Kidney tubule cell (primary cell): ENCODE data around the gene SPON2.

Experiments used
- DNase-seq: peaks from one replicate; pipeline ENCODE4 v3.0.0-alpha.2; 2018; ENCODE audit warnings: low spot score

The SPON2 gene

DNA sequence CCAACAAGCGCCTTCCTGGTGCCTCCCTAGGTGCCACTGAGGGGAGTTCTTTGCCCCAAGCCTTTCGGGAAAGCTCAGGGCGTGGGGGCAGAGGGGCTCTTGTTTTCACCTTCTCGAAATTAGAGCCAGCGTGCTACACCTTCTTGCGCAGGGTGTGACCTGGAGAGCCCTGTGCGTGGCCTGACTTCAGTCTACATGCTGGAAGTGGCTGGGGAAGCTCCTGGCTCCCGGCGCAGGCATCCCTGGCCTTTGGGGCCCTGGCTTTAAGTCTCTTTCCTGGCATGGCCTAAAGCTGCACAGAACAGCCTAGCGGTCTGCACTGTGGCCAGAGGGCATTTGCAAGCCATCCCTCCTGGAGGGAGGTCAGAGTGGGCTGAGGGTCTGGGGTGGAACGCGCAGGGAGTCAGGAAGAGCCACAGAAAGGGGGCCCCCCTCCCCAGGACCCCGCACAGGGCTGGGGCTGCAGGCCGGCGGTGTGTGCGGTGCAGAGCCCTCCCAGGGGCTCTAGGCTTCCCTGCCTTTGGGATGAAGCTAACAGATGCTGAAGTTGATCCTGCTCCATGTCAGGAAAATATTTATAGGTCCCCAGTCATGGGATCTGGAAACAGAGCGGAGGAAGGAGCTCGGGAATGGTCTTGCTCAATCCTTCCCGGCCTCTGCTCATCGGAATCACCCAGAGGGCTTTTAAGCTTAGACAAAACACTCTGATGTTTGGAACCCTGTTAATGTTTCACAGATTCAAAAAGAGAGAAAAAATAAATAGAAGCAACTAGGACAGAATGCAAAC, 781 bp upstream of the SPON2 start:
- DNase-seq: peak; percentile 34

DNA sequence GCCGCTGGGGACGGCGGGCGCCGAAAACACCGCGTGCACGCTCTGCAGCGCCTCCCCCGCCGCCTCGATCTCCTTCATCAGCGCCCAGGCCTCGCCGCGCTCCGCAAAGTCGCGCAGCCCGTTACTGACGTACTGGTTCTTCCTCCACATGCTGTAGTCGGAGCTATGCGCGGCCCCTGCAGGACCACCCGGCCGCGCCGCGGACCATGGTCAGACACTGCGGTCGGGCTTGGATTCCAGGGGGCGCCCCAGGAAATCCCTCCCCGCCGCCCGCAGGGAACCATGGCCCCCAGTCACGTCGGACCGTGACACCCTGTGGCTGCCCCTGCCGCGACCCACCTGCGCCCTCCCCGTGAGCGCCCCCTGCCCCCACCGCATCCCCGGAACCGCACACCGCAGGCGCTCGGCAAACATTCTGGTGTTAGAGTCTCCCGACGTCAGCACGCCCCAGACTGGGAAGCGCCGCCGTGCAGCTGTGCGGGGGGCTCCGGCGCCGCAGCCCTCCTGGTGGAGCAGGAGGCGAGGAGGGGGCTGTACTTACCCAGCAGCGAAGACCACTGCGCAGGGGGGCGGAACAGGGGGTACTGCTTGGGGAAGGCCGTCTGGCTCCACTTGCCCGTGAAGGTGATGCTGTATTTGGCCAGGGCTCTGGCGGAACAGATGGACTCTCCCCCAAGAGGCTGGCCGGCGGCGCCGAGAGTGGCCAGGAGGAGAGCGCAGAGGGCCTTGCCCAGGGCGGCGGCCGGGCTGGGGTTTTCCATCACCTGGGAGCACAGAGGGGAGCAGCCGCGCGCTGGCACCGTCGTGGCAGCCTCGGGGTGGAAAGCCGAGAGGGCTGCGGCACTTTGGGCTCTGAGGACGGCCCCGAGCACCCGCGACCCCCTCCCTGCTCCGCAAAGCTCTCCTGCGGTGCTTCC, 814 bp downstream of the SPON2 start:
- DNase-seq: no peak

DNA sequence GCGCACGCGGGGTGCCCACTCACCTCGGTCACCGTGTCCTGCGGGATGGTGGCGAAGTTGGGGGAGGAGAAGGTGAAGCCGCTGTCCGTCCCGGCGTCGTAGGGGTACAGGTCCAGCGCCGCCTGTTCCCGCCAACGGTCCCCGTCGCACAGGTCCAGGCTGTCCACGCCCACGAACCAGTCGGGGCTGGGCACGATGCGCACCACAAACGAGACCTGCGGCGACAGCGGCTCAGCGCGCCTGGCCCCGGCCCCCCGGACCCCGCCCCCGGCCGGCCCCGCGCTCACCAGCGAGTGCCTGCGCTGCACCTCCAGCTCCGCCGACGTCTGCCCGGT, 1.4 kb downstream of the SPON2 start:
- no peak for DNase-seq

DNA sequence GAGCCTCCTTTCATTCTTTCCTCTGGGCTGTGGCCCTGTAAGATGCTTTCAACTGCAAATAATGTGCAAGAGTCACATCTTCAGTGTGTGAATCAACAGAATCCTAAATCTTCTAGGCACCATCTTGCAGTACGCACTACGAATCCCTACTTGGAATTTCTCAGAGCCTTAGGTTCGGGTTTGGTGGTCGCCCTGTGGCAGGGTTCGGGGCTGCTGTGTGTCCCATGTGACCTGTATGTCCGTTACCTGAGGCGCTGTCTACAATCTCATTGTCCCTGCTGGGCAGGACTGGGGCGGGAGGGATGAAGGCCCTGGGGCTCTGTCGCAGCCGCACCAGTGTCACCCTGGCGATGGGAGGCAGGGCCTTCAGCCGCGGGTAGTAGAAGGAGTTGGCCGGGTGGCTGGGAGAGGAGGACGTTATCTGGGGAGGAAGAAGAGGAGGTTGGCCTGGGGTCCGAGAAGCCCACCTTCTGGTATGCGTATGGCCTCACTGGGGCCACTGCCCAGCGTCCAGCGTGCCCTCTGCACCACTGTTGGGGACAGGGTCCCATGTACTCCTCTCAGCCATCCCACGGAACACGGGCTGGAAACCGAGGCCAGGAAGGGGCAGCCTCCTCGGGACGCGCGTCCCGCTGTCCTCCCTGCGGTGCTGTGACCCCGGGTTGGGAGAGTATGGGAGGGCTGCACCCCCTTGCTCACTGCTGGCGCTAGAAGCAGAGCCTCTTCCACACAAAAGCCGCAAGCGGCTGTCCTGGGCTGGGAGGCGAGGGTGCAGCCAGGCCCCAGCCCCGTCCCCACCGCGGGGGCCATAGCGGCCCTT, 2.0 kb downstream of the SPON2 start:
- no peak for DNase-seq

DNA sequence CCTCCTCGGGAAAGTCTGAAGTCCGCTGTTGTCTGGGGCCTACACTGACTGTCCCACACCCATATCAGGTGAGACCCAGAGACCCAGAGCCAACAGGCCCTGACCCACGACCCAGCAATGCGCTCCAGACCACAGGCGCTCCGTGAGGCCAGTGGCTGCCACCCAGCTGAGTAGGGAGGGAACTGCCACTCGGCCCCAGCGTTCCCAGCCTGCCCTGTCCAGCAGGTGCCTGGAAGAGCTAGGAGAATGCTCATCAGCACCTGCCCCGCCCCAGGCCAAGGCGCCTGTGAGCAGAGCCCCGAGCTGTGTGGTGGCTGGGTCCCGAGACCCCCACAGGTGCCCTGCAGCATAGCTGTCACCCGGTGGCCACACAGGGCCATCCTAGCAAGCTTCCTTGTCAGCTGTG, 2.7 kb downstream of the SPON2 start:
- no peak for DNase-seq

DNA sequence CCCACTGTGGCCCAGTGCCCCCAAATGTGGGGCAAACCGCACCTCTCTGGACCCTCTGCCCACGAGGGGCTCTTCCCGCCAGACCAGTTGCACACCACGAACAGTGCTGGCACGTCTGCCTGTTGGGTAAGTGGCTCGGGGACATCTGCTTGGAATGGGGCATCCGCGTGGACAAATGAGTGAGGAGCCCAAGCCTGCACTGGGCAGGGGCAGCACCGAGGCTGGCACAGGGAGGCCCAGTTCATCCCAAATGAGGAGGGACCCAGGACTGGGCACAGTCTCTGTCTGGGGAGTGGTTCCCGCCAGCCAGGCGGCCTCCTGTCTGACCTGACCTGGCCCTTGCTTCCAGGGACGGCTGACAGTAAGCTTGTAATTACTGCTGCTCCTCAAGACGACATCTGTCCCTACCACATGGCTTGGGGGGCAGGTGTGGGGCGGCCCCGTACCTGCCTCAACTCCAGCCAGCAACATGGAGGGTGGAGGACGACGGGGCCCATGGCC, 3.2 kb downstream of the SPON2 start:
- DNase-seq: no peak

DNA sequence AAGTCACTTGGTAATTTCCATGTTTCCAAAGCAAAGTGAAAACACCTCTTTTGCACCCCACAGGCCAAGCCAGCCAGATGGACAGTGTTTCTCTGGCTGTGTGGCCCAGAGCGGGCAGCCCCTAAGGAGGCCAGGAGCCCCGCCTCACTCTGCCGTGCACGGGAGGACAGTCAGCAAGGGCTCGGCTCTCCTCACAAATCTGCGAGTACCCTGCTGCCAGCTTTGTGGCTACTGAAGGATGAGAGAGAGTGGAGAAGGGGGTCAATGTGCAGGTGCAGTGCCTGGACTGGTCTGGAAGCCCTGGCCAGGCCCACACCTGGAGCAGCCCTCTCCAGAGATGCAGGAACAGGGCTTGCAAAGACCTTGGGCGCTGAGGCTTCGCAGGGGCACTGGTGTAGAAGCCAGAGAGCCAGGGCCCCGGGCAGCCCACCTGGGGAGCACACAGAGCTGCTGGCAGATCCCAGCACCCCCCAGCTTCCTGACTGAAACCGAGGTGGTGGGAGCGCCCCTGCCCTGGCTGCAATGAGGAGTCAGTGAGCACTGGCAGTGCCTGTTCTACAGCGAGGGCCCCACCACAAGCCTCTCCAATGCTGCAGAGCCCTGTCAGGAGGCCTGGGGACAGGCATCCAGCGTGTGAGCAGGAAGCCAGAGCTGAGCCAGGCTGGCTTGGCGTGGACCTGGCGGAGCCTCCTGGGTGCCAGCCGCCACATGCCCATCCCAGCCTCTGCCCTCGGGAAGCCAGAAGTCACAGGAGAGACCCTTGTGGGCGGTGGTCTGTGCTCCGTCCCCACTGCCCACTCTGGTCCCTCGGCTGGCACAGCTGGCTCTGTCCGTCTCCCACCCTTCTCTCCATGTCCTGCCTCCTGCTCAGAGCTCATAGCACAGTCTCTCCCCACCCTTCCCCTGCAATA, 3.9 kb downstream of the SPON2 start:
- no peak for DNase-seq

DNA sequence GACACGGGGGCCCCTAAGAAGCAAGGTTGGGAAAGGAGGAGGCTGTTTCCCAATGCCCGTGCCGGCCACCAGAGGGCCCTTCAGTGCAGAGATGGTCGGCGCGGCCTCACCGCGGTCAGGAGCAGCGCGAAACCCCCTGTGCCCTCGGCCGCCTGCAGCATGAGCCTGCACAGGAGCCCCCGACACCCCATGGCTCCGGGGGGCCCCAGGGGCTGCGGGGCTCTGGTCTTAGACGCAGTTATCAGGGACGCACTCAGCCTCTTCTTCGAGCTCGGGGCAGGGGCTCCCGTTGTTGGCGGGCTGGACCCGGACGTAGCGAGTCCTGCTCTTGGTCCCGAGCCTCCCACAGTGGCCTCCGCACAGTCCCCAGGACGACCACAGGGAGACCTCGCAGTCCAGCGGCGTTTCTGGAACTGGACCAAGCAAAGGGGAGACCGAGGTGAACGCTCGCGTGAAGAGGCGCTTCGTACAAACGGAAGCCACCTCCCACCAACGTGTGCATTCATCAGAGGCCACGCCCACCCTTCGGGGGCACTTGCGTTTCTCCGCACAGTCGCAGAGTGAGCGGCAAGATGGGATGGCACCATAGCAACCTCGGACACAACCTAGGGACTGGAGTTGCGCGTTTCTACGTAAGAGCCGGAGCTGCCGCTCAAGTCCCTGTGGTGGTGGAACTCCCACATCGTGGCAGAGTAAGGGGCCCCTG, 5.0 kb downstream of the SPON2 start:
- peak; percentile 65 for DNase-seq

DNA sequence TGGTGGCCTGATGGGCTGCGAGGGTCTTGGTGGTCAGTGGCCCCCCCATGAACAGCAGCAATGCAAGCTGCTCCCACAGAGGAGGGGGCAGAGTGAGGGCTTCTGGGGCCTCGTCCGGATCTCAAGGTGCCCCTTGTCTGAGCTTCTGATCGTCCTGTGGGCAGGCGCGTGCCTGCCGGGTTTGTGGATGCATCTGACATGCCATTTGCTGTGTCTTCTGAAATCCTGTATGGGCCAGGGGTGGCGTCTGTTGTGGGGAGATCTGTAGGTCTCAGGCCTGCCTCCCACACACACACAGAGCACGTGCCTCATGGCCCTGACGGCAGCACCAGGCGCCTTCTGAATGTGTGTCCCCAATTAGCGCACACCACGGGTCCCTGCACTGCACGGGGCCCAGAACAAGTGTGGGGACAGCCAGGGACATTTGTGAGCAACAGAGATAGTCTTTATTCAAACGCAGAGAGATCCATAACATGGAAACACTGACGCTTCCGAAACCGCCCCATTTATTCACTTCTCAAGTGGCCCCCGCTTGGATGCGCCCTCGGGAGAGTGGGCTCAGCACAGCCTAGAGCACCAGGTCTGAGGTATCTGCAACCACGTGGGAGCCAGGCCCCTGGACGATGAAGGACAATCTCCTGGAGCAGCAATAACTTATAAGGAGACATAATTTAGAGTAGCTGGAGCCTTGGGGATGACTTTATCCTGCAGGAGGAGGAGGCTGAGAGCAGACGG, 5.7 kb downstream of the SPON2 start:
- DNase-seq: no peak

DNA sequence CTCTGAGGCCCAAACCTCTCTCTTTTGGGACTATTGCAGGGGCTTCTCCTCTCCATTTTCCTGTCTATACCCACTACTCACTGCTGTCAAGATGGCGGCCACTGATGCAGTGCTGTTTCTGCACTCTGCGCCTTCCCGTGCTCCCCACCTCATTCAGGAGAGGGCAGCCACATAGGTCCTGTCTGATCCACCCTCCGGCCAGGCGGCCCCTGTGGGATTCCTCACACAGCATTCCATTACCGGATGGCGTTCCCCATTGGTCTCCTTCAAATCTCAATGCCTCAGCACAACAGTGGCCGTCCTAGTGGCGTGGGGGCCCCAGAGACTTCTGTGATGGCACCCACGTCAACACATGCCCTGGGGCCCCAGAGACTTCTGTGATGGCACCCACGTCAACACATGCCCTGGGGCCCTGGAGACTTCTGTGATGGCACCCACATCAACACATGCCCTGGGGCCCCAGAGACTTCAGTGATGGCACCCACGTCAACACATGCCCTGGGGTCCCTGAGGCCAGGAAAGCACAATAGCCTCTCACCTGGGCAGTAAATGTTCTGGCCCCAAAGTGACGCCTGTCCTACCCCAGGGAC, 7.3 kb downstream of the SPON2 start:
- DNase-seq: no peak

DNA sequence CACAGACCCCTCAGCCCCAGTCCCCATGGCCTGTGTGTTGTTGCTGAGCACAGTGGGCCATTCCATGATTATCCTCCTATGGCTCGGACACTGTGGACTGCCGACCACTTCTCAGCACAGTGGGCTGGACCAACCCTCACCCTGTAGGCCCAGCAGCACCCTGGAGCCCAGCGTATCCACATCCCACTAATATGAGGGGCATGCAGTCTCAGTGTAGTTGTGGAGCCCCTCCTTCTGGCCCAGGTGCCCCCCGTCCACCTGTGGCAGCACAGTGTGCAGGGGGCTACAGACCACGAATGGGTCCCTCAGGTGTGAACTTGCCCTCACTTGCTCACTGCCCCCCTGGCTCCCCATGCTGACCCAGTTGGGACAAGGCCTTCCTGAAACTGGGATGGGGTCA, 7.9 kb downstream of the SPON2 start:
- no peak for DNase-seq

DNA sequence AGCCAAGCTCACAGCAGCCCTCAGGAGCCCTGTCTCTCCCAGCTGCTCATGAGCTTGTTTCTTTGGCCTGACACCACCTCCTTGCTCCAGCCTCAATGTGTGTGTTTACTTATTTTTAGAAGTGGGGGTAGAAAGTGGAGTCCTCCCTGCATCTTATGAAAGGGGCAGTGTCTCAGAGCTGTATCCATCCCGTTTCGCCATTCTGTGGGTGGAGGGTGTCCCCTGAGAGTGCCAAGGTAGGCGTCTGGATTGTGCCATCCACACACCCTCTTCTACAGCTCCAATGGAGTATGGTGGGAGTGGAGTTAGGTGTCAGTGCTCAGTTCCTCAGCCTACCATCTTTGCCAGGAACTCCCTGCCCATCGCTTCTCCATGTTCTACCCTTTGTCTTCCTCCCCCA, 8.3 kb downstream of the SPON2 start:
- no peak for DNase-seq

DNA sequence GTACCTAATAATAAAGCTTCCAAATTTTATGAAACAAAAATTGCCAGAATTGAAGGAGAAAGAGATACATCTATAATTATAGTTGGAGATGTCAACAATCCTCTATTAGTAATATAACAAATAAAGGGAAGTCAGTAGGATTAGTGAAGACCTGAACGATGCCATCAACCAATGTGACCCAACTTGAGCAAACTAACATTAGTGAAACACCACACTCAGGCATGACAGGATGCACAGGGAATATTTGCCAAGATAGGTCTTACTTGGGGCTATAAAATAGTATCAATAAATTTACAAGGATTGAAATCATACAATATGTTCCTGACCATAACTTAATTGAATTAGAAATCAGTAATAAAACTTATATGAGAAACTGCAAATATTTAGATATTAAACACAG, 12.0 kb downstream of the SPON2 start:
- no peak for DNase-seq

DNA sequence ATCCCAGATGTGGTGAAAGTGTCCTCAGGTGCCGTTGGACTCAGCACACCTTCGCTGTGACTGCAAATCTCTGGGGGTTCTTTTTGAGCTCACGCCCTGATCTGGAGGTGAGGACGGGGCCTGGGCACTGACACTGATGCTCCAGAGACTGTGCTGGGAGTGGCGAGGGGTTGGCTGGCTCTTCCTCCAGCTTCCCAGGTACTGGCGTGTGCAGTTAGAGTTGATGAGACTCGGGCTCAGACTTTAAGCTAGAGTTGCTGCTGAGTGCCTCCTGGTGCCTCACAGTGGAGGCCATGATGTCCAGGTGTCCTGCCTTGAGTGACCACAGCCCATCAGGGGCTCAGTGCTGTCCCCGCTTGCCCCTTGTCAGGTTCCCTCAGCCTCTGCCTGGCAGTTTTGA, 16.3 kb downstream of the SPON2 start:
- DNase-seq: no peak

DNA sequence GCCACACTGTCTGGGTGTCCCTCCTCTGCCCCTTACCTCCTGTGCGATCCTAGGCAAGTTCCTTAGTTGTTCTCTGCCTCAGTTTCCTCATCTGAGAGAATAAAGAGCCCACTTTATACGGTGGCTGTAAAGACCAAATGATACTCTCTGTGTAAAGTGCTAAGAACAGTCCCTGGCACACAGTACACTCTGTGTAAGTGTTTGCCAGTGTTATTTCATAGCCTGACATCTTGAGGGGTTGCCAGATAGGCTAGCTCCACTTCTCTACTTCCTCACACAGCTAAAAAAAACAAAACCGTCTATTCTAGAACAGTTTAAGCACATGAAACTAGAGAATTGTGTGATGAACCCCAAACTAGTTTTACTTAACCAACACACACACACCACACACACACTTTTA, 17.1 kb downstream of the SPON2 start:
- no peak for DNase-seq

DNA sequence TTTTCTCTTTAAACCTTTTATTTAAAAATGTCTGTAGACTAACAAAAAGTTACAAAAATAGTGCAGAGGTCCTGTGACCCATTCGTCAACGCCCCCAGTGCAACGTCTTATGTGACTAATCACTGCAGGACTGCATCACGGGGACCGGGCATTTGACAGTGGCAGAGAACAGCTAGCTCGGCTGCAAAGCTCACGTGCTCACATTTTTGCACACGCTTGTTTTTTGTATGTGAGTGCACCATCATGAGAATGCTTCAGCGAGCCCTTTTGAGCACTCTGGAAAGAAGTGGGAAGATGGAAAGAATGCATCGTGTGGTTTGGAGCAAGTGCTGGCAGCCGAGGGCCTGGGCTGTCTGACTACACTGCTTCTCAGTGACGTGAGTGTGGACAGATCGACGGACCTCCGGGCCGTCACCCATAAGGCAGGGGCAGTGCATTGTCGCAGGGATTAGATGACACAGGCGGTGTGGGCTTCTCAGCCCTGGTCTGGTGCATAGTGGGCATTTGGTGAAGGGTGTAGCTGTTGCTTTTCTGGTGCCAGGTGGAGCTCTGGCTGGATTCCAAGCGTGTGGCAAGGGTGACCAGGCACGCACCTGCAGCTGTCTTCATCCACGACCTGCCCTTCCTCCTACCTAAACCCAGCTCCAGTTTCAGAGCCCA, 17.7 kb downstream of the SPON2 start:
- DNase-seq: peak; percentile 32

DNA sequence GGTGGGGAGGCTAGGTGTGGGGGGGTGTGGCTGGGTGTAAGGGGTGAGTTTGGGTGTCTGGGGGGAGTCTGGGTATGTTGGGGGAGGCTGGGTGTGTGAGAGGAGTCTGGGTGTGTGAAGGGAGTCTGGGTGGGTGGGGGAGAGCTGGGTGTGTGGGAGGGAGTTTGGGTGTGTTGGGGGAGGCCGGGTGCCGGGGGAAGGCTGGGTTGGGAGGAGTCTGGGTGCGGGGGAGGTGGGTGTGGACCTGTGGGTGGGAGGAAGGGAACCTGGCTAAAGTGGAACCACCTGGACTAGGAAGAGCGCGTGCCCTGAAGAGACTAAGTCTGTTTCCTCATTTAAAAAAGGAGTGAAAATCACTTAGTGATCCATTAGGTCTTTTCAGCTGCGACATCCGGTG, 18.3 kb downstream of the SPON2 start:
- no peak for DNase-seq

DNA sequence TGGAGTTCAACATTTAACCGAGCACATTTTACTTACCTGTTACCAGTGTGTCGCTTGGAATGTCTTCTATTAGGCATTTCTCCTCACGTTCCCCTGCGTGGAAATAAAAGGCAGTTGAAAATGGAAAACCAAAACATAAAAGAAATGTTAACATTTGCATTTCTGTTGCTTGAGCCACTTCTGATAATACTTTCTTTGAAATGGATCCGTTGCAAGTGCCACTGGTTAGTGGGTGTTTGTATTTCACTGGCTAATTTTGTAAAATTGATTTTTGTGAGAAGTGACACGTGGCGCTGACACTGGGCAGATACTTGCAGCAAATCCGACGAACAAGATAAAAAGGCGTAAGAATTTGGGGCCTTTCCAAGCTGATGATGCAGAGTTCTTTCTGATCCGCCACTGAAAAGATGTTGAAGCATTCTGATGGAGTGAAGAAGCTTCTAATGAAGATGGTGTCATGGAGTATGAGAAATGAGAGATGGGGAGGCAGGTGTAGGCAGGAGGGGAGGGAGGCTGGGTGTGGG, 18.8 kb downstream of the SPON2 start:
- DNase-seq: no peak

DNA sequence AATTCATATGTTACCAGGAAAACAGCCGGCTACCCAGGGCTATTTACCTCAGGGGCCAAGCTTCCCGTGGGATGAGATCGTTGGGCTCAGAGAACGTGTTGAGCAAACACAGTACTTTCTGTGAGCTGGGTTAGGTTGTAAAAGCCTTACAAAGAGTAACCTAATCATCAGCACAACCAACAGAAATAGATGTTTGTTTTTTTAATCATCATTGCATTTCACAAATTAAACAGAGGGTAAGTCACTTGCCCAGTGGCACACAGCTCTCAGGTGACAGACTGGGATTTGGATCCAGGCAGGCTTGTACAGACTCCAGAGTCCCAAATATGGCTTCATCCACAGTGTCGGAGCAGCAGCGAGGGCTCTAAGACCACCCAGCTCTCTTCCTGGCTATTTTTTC, 20.1 kb downstream of the SPON2 start:
- no peak for DNase-seq
